ENCODE results near the gene ZNF143.

DNA sequence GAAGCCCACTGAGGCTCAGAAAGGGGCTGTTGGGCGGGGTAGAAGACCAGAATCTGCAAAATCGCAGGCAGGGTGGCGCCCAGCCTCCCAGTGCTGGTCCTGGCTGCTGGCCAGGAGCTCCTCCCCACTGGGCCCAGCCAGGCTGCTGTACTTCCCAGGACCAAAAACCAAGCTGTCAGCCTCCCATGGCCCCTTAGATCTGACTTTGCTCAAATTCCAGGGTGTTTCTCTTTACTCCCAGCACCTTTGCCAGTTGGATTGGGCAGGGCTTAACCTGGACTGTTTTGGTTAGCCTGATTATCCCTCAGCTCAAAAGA is 68.5 kb downstream of the ZNF143 start:
- TF ChIP-seq GATA2 (IDR thresholded peaks at IDR 0.05; ENCODE audit: low read depth, low read length) (no peak), GATA3 (IDR thresholded peaks at IDR 0.05; ENCODE audit: low read depth, low read length) (no peak)

Measured in SH-SY5Y (cell line).